HG03060 (cell line): ENCODE results near the gene SASH3.

Experiments
- ATAC-seq: cut with Tn5 transposase; IDR thresholded peaks from one replicate; pipeline ENCODE4 v1.9.1; 2021; ENCODE audit warnings: low read depth, moderate number of reproducible peaks; ENCODE audit not compliant: unreplicated experiment

The SASH3 gene

GRCh38 chrX:129755779-129756650, 23.7 kb upstream of the SASH3 start:
- ATAC-seq, result no peak

- ATAC-seq, result no peak
Observed at GRCh38 chrX:129759576-129760061, 20.1 kb upstream of the SASH3 start.

- no peak for ATAC-seq
Observed at GRCh38 chrX:129760155-129760554, 19.6 kb upstream of the SASH3 start.

- no peak for ATAC-seq
Observed at GRCh38 chrX:129760981-129761380, 18.8 kb upstream of the SASH3 start.

- ATAC-seq, result no peak
Observed at GRCh38 chrX:129761596-129761995, 18.2 kb upstream of the SASH3 start.

GRCh38 chrX:129762448-129762847, 17.3 kb upstream of the SASH3 start:
- no peak for ATAC-seq

GRCh38 chrX:129763666-129764065, 16.1 kb upstream of the SASH3 start:
- no peak for ATAC-seq

GRCh38 chrX:129768186-129768585, 11.6 kb upstream of the SASH3 start:
- no peak for ATAC-seq

GRCh38 chrX:129768586-129769466, 10.9 kb upstream of the SASH3 start:
- no peak for ATAC-seq

GRCh38 chrX:129769467-129770154, 10.1 kb upstream of the SASH3 start:
- ATAC-seq, result peak; percentile 28

GRCh38 chrX:129771266-129771995, 8.3 kb upstream of the SASH3 start:
- ATAC-seq, result no peak

- ATAC-seq, result peak; percentile 56
Observed at GRCh38 chrX:129772796-129773431, 6.8 kb upstream of the SASH3 start.

- ATAC-seq, result no peak
Observed at GRCh38 chrX:129773649-129774458, 5.9 kb upstream of the SASH3 start.

GRCh38 chrX:129777218-129778030, 2.3 kb upstream of the SASH3 start:
- peak; percentile 17 for ATAC-seq

GRCh38 chrX:129779086-129779672, 570 bp upstream of the SASH3 start:
- no peak for ATAC-seq

- no peak for ATAC-seq
Observed at GRCh38 chrX:129780441-129781105, 824 bp downstream of the SASH3 start.

GRCh38 chrX:129781134-129781672, 1.5 kb downstream of the SASH3 start:
- ATAC-seq, result peak; percentile 55
